IMR-90 (cell line): ENCODE results near the gene FHAD1. TPM values are rescaled to one million over a fixed set of nuclear protein-coding genes. Genes with fewer than 3 reads are reported as not detected.

ENCODE experiments used
- ATAC-seq: fragments of 200-7000 bp; cut with Tn5 transposase; 2 replicates; pipeline ENCODE4 v1.9.1; 2020; ENCODE audit warnings: low read depth, mild to moderate bottlenecking, moderate library complexity
- Bru-seq: library from RNA; stranded (reverse); fragments of 400-500 nt; gene quantifications from one replicate; lab custom pipeline; 2021; lab: Mats Ljungman, UMichigan
- BruChase-seq, 2 experiments: library from RNA; stranded (reverse); fragments of 400-500 nt; gene quantifications; one replicate each; lab custom pipeline; 2021; lab: Mats Ljungman, UMichigan
- BruUV-seq: library from RNA; stranded (reverse); fragments of 400-500 nt; replicated peaks from 2 replicates; lab custom pipeline; 2021; lab: Mats Ljungman, UMichigan
- CTCF ChIA-PET: fragments of 300-600 bp; formaldehyde crosslinking; extraction: SDS; loops from one replicate; lab custom pipeline; 2021; ENCODE audit warnings: antibody characterized with exemption; lab: Yijun Ruan, JAX
- POLR2A ChIA-PET: fragments of 300-600 bp; sonication (Branson Sonifier 250); formaldehyde crosslinking; loops from one replicate; lab custom pipeline; 2022; ENCODE audit warnings: antibody characterized with exemption; ENCODE audit not compliant: unreplicated experiment; lab: Charles Lee
- DNase-seq: peaks from one replicate; pipeline ENCODE4 v3.0.0; 2013
- H2AFZ ChIP-seq: replicated peaks from 2 replicates; pipeline ENCODE3; 2013; ENCODE audit warnings: low read length, mild to moderate bottlenecking; ENCODE audit not compliant: poor library complexity
- H2AK5ac ChIP-seq: 2 replicates; pipeline ENCODE4 v1.6.1; 2013; ENCODE audit warnings: low read depth, low read length, inconsistent platforms
- H2AK9ac ChIP-seq: replicated peaks from 2 replicates; pipeline ENCODE3; 2013; ENCODE audit warnings: mild to moderate bottlenecking, low read depth, low read length, moderate library complexity; ENCODE audit not compliant: poor library complexity
- H2BK120ac ChIP-seq: 2 replicates; pipeline ENCODE4 v1.6.1; 2013; ENCODE audit warnings: low read depth, low read length, inconsistent platforms
- H2BK15ac ChIP-seq: 3 replicates; pipeline ENCODE4 v1.6.1; 2013; ENCODE audit warnings: low read depth, low read length, inconsistent platforms
- H2BK20ac ChIP-seq: 2 replicates; pipeline ENCODE4 v1.6.1; 2013; ENCODE audit warnings: low read depth, mild to moderate bottlenecking, inconsistent platforms, low read length, moderate library complexity
- H2BK5ac ChIP-seq: 2 replicates; pipeline ENCODE4 v1.6.1; 2013; ENCODE audit warnings: mild to moderate bottlenecking, low read depth, low read length, inconsistent platforms; ENCODE audit not compliant: poor library complexity, severe bottlenecking
- H3K14ac ChIP-seq: replicated peaks from 2 replicates; pipeline ENCODE4 v1.6.1; 2013; ENCODE audit warnings: low read depth, low read length, inconsistent platforms
- H3K18ac ChIP-seq: 2 replicates; pipeline ENCODE4 v1.6.1; 2013; ENCODE audit warnings: low read depth, low read length, control low read depth
- H3K23ac ChIP-seq: 2 replicates; pipeline ENCODE4 v1.6.1; 2013; ENCODE audit warnings: low read depth, low read length, inconsistent platforms
- H3K27ac ChIP-seq: 2 replicates; pipeline ENCODE4 v1.5.1; 2013; ENCODE audit warnings: mild to moderate bottlenecking, control low read depth, low read length; ENCODE audit not compliant: insufficient read depth
- H3K27me3 ChIP-seq: 2 replicates; pipeline ENCODE4 v1.6.1; 2013; ENCODE audit warnings: low read length; ENCODE audit not compliant: control insufficient read depth, insufficient read depth
- H3K36me3 ChIP-seq: 2 replicates; pipeline ENCODE4 v1.6.1; 2013; ENCODE audit warnings: low read length, mixed read lengths; ENCODE audit not compliant: control insufficient read depth, insufficient read depth
- H3K4ac ChIP-seq: 2 replicates; pipeline ENCODE4 v1.6.1; 2013; ENCODE audit warnings: low read depth, low read length, inconsistent platforms
- H3K4me1 ChIP-seq: 2 replicates; pipeline ENCODE4 v1.6.1; 2013; ENCODE audit warnings: low read length, mixed read lengths; ENCODE audit not compliant: control insufficient read depth, insufficient read depth
- H3K4me2 ChIP-seq: 2 replicates; pipeline ENCODE4 v1.6.1; 2013; ENCODE audit warnings: low read depth, mild to moderate bottlenecking, control low read depth, low read length, moderate library complexity
- H3K4me3 ChIP-seq: 2 replicates; pipeline ENCODE4 v1.5.1; 2013; ENCODE audit warnings: low read depth, mild to moderate bottlenecking, control low read depth, low read length, moderate library complexity; ENCODE audit not compliant: insufficient read depth
- H3K56ac ChIP-seq: 2 replicates; pipeline ENCODE4 v1.6.1; 2013; ENCODE audit warnings: low read length, inconsistent platforms; ENCODE audit not compliant: insufficient read depth; ENCODE audit errors: extremely low read depth
- H3K79me1 ChIP-seq, 2 experiments: 2 replicates each; pipeline ENCODE4 v1.6.1; 2013; ENCODE audit warnings: low read length in 2 of 2, inconsistent platforms in 1 of 2, low read depth in 1 of 2
- H3K9ac ChIP-seq: 2 replicates; pipeline ENCODE4 v1.6.1; 2013; ENCODE audit warnings: low read depth, low read length, control low read depth
- H3K9me1 ChIP-seq: 2 replicates; pipeline ENCODE4 v1.6.1; 2013; ENCODE audit warnings: low read length, inconsistent platforms; ENCODE audit not compliant: insufficient read depth
- H3K9me3 ChIP-seq: 2 replicates; pipeline ENCODE4 v1.6.1; 2013; ENCODE audit warnings: low read length; ENCODE audit not compliant: control insufficient read depth, insufficient read depth
- H4K20me1 ChIP-seq: 2 replicates; pipeline ENCODE4 v1.6.1; 2013; ENCODE audit warnings: low read length, inconsistent platforms; ENCODE audit not compliant: insufficient read depth
- H4K5ac ChIP-seq: 2 replicates; pipeline ENCODE4 v1.6.1; 2013; ENCODE audit warnings: mild to moderate bottlenecking, low read depth, low read length, control low read depth
- H4K8ac ChIP-seq, 2 experiments: 2 replicates each; pipeline ENCODE4 v1.6.1; 2013; ENCODE audit warnings: low read depth in 2 of 2, low read length in 2 of 2, control low read depth in 1 of 2, inconsistent platforms in 1 of 2
- H4K91ac ChIP-seq: 2 replicates; pipeline ENCODE4 v1.6.1; 2013; ENCODE audit warnings: low read depth, low read length, inconsistent platforms; ENCODE audit not compliant: insufficient read depth
- CEBPB ChIP-seq: IDR thresholded peaks from 2 replicates; pipeline ENCODE4 v1.6.1; 2012; ENCODE audit warnings: low read depth, low read length, improper control_type of control experiment
- MAFK ChIP-seq: IDR thresholded peaks from 2 replicates; pipeline ENCODE4 v1.6.1; 2012; ENCODE audit warnings: low read depth, low read length, improper control_type of control experiment
- RFX5 ChIP-seq: IDR thresholded peaks from 2 replicates; pipeline ENCODE4 v1.8.0; 2012; ENCODE audit warnings: low read depth, mild to moderate bottlenecking, low read length, moderate library complexity
- WGBS, 2 experiments: methylation state at CpG; one replicate each; pipeline versions ENCODE4 v1.1.5 to v1.1.7; 2013; ENCODE audit warnings: missing lambda C conversion rate in 2 of 2; ENCODE audit not compliant: insufficient read length in 1 of 2; ENCODE audit errors: extremely low coverage in 2 of 2; 5-methylcytosine and 5-hydroxymethylcytosine counted together
- dilution Hi-C: fragments of 300-500 bp; cut with HindIII; formaldehyde crosslinking; loops from one replicate; pipeline ENCODE4 v1.14.3; 2018; ENCODE audit warnings: low sequenced_read_pairs; ENCODE audit not compliant: unreplicated experiment
- in situ Hi-C: fragments of 300-500 bp; cut with MboI; formaldehyde crosslinking; loops from 3 replicates; pipeline ENCODE4 v1.14.3; 2019; ENCODE audit warnings: low sequenced_read_pairs, inconsistent platforms, mixed read lengths
- intact Hi-C: fragments of 100-400 bp; cut with micrococcal nuclease; formaldehyde crosslinking; loops from 2 replicates; pipeline ENCODE4 v1.10.0; 2022
- long read RNA-seq: library from polyadenylated mRNA; unstranded; transcript quantifications from one replicate; pipeline ENCODE4 v2.0.0, GENCODE V29; 2021; ENCODE audit not compliant: unreplicated experiment
- polyA plus RNA-seq, 3 experiments: library from polyadenylated mRNA; depleted of rRNA; stranded (reverse); fragments of >200 nt; gene quantifications; 2 replicates each; pipeline ENCODE4 v1.2.3, GENCODE V29; 2012; ENCODE audit warnings: low replicate concordance in 1 of 3
- total RNA-seq: library from RNA; depleted of rRNA; stranded (reverse); fragments of >200 nt; gene quantifications from 2 replicates; pipeline ENCODE4 v1.2.3, GENCODE V29; 2012; rRNA removed

Gene FHAD1
- total RNA-seq = not detected in 2 replicates
- not detected in 2 replicates for polyA plus RNA-seq (2012; rRNA removed)
- 0.01 and 0.04 TPM in 2 replicates for polyA plus RNA-seq (2012; cell fraction: cytosol; rRNA removed)
- polyA plus RNA-seq (2012; cell fraction: nucleus; rRNA removed; ENCODE audit: low replicate concordance) = 0.04 and 0.13 TPM in 2 replicates
- Bru-seq, nascent RNA = percentile 13 among the genes with signal in this experiment
- percentile 12 among the genes with signal in this experiment for BruChase-seq, experiment 1, labeled RNA remaining after a 6-hour chase
- BruChase-seq, experiment 2, labeled RNA remaining after a 2-hour chase = percentile 12 among the genes with signal in this experiment
- long read RNA-seq = 0 reads

DNA sequence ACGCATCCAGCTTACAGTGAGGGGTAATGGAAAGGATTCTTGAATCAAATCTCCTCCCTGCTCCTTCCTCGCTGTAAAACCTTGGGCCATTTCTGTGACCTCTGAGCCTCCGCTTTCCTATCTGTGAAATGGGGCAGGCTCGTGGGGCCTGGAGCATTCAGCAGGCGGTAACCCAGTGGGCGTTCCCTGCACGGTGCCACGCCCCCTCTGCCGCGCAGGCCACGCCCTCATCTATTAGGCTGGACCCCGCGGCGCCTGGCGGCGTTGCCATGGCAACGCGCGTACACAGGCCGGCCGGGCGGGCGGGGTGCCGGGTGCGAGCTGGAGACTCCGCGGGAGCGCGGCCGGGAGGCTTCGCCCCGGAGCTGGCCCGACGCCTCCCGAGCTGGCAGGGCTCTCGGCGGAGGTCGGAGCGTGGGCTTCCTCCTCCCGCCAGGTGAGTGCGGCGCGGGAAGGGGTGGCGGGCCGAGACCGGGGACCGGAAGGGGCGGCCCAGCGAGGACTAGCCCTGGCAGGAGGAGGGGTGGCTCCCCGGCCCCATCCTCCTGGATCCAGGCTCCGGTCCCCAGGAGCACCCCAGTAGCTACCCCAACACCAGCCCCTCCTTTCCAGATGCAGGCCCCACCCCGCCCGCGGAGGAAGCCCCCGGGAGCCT is at the start of gene FHAD1:
Gene FHAD1, plus strand, starts transcription at position 264 of the 655 bp plus-strand sequence. CDS start 4,562 bp downstream, outside the sequence.
- H2BK20ac ChIP-seq = no peak within 1 kb of the TSS
- no peak within 1 kb of the TSS for H4K8ac ChIP-seq
- H3K9ac ChIP-seq = no peak within 1 kb of the TSS
- H3K4me3 ChIP-seq = peak within 1 kb of the TSS; percentile 35
- no peak within 1 kb of the TSS for H2AK9ac ChIP-seq
- TF ChIP-seq RFX5 (0 out of 2 replicates have a peak, but pooled peaks have one; percentile 36), CEBPB (no peak), MAFK (no peak)
- no peaks in the 10 kb centered on the region for H3K36me3 ChIP-seq
- CTCF ChIA-PET = interaction anchor here (0.7 kb wide), 3 partner anchors 9 to 176 kb away, joined by 3 read pairs; no protein-coding TSS in a partner anchor
- peak within 1 kb of the TSS; percentile 53 for H3K4me2 ChIP-seq
- DNase-seq (peak; percentile 17), ATAC-seq (peak; percentile 70)
- peaks cover 21% of the 10 kb centered on the region for H3K27me3 ChIP-seq
- no peak within 1 kb of the TSS for H4K91ac ChIP-seq
- H3K18ac ChIP-seq = no peak within 1 kb of the TSS; the same call in 1 of the 2 replicates
- H3K9me3 ChIP-seq = no peaks in the 10 kb centered on the region
- peak within 1 kb of the TSS; percentile 27; the same call in 1 of the 2 replicates for H3K27ac ChIP-seq
- no peak within 1 kb of the TSS for H3K56ac ChIP-seq
- H2AFZ ChIP-seq = peak within 1 kb of the TSS; percentile 73
- H3K23ac ChIP-seq = no peak within 1 kb of the TSS
- in situ Hi-C loops (no loop called here), intact Hi-C loops (loop anchor here (5.0 kb wide), 1 partner anchor 35 kb away; no protein-coding TSS in a partner anchor), dilution Hi-C loops (no loop called here)
- H3K79me1 ChIP-seq = no peaks in the 10 kb centered on the region
- no peak within 1 kb of the TSS for H2BK120ac ChIP-seq
- no peaks in the 10 kb centered on the region for H4K20me1 ChIP-seq
- BruUV-seq = no TSS peak
- H3K14ac ChIP-seq = no peak within 1 kb of the TSS
- peaks cover 8% of the 10 kb centered on the region; the same call in 1 of the 2 replicates for H3K4me1 ChIP-seq
- H2BK5ac ChIP-seq = no peak within 1 kb of the TSS
- POLR2A ChIA-PET = no interaction called here
- H3K9me1 ChIP-seq = no peaks in the 10 kb centered on the region
- 40% methylated on average over 6 of the region's 55 CpGs; no CpG with 5 or more reads in 1 of the 2 experiments for whole genome bisulfite sequencing, 2 experiments
- no peak within 1 kb of the TSS for H3K4ac ChIP-seq
- no peak within 1 kb of the TSS; the same call in 1 of the 2 replicates for H4K5ac ChIP-seq
- H2AK5ac ChIP-seq = no peak within 1 kb of the TSS
- H2BK15ac ChIP-seq = no peak within 1 kb of the TSS
